Breast epithelium (tissue), 4 donors: ENCODE measurements around the gene CACNA2D4. TPM values are rescaled to one million over a fixed set of nuclear protein-coding genes. Genes with fewer than 3 reads are reported as not detected.

Experiments used
- DNase-seq, 2 donors: peaks; one replicate each; pipeline ENCODE4 v3.0.0-alpha.2; 2019; ENCODE audit warnings: low spot score in 2 of 2
- H3K27ac ChIP-seq, 2 donors: fragments of 200-600 bp; sonication (generic) in 1 of 2; one replicate each; pipeline ENCODE4 v1.5.1; 2016 to 2019; ENCODE audit warnings: mild to moderate bottlenecking in 1 of 2
- H3K27me3 ChIP-seq, 2 donors: fragments of 200-600 bp; sonication (generic) in 1 of 2; one replicate each; pipeline versions ENCODE4 v1.5.1 to v1.6.0; 2017 to 2019; ENCODE audit warnings: control low read depth in 1 of 2, mild to moderate bottlenecking in 1 of 2
- H3K36me3 ChIP-seq: fragments of 200-600 bp; one replicate; pipeline ENCODE4 v1.5.1; 2019
- H3K4me1 ChIP-seq, 2 donors: fragments of 200-600 bp; sonication (generic); one replicate each; pipeline ENCODE4 v1.5.1; 2016 to 2019; ENCODE audit warnings: control low read depth in 1 of 2
- H3K4me3 ChIP-seq, 3 donors: fragments of 200-600 bp; sonication (generic); 1 replicate in 2 of 3; 2 replicates in 1 of 3; pipeline ENCODE4 v1.5.1; 2016 to 2019; ENCODE audit warnings: mild to moderate bottlenecking in 3 of 3, moderate library complexity in 2 of 3
- H3K9me3 ChIP-seq, 2 donors: fragments of 200-600 bp; sonication (generic) in 1 of 2; one replicate each; pipeline ENCODE4 v1.5.1; 2016 to 2019; ENCODE audit warnings: control low read depth in 1 of 2
- CTCF ChIP-seq, 3 donors: fragments of 450-650 bp; IDR thresholded peaks; one replicate each; pipeline ENCODE4 v1.5.1; 2016 to 2017; ENCODE audit warnings: antibody characterized with exemption in 3 of 3, mild to moderate bottlenecking in 3 of 3, moderate library complexity in 3 of 3
- POLR2A ChIP-seq: fragments of 450-650 bp; IDR thresholded peaks from one replicate; pipeline ENCODE4 v1.6.1; 2016; ENCODE audit warnings: antibody characterized with exemption, mild to moderate bottlenecking, moderate library complexity
- POLR2AphosphoS5 ChIP-seq, 3 donors: sonication (generic); formaldehyde crosslinking; IDR thresholded peaks; one replicate each; pipeline ENCODE4 v1.6.1; 2017; ENCODE audit warnings: antibody characterized with exemption in 3 of 3
- intact Hi-C: fragments of 100-400 bp; cut with DNase I; formaldehyde crosslinking; loops from one replicate; pipeline ENCODE4 v1.15.1; 2023; ENCODE audit warnings: low total_unique reads
- total RNA-seq, 3 donors: library from RNA; depleted of rRNA; stranded (reverse); fragments of >200 nt; gene quantifications; one replicate each; pipeline ENCODE4 v1.1.0, GENCODE V29; 2016

The CACNA2D4 gene
- total RNA-seq, 3 donors from 2014 or later, result 3.2 to 10.2 (median 3.3) TPM

GRCh38 chr12:1832801-1833595 lies 85.5 kb downstream of the CACNA2D4 start:
- TF ChIP-seq POLR2AphosphoS5 (IDR thresholded peaks at IDR 0.05) (no peak), CTCF (IDR thresholded peaks at IDR 0.05) (no peak), POLR2A (no peak)
- intact Hi-C loops, result no loop called here
- Histone ChIP-seq H3K27ac (no peak overlapping the region), H3K9me3 (no peaks in the 10 kb centered on the region), H3K4me1 (peaks cover 0 to 4% of the 10 kb centered on the region in 2 donors), H3K4me3 (no peak overlapping the region), H3K36me3 (no peaks in the 10 kb centered on the region), H3K27me3 (peaks cover 0 to 27% of the 10 kb centered on the region in 2 donors)
- no peak for DNase-seq

GRCh38 chr12:1830981-1831963 lies 87.2 kb downstream of the CACNA2D4 start:
- intact Hi-C loops, result no loop called here

GRCh38 chr12:1830401-1830845 lies 88.0 kb downstream of the CACNA2D4 start:
- H3K9me3 ChIP-seq, result no peaks in the 10 kb centered on the region
- no peak for DNase-seq
- H3K4me3 ChIP-seq, result no peak overlapping the region
- TF ChIP-seq CTCF (IDR thresholded peaks at IDR 0.05), result no peak
- no peak for TF ChIP-seq POLR2A
- TF ChIP-seq POLR2AphosphoS5 (IDR thresholded peaks at IDR 0.05), result no peak
- intact Hi-C loops, result no loop called here
- H3K27ac ChIP-seq, result no peak overlapping the region
- H3K27me3 ChIP-seq, result peaks cover 0 to 38% of the 10 kb centered on the region in 2 donors
- peaks cover 0 to 4% of the 10 kb centered on the region in 2 donors for H3K4me1 ChIP-seq
- no peaks in the 10 kb centered on the region for H3K36me3 ChIP-seq

More at GRCh38 chr12:1830981-1831963, 87.2 kb downstream of the CACNA2D4 start:
- Histone ChIP-seq H3K4me3 (no peak overlapping the region), H3K27me3 (peaks cover 0 to 40% of the 10 kb centered on the region in 2 donors), H3K9me3 (no peaks in the 10 kb centered on the region), H3K36me3 (no peaks in the 10 kb centered on the region), H3K27ac (no peak overlapping the region), H3K4me1 (peaks cover 0 to 4% of the 10 kb centered on the region in 2 donors)
- no peak for TF ChIP-seq POLR2AphosphoS5 (IDR thresholded peaks at IDR 0.05)
- TF ChIP-seq CTCF (IDR thresholded peaks at IDR 0.05), result no peak
- no peak for TF ChIP-seq POLR2A
- DNase-seq, result peak; percentile 80 to 94

GRCh38 chr12:1829306-1829900 lies 89.0 kb downstream of the CACNA2D4 start:
- H3K4me1 ChIP-seq, result peaks cover 0 to 4% of the 10 kb centered on the region in 2 donors
- peaks cover 0 to 44% of the 10 kb centered on the region in 2 donors for H3K27me3 ChIP-seq
- no peaks in the 10 kb centered on the region for H3K36me3 ChIP-seq
- no peaks in the 10 kb centered on the region for H3K9me3 ChIP-seq
- H3K27ac ChIP-seq, result no peak overlapping the region
- no peak for DNase-seq
- H3K4me3 ChIP-seq, result no peak overlapping the region
- TF ChIP-seq POLR2A (no peak), POLR2AphosphoS5 (IDR thresholded peaks at IDR 0.05) (no peak), CTCF (IDR thresholded peaks at IDR 0.05) (no peak)
- intact Hi-C loops, result no loop called here
